Adrenal gland (tissue), 12 donors: ENCODE data around the gene MMP24. TPM values are rescaled to one million over a fixed set of nuclear protein-coding genes. Genes with fewer than 3 reads are reported as not detected.

Experiments
- DNase-seq, 7 donors: peaks; one replicate each; pipeline ENCODE4 v3.0.0-alpha.2; 2019 to 2020
- H3K27ac ChIP-seq, 5 donors: fragments of 200-600 bp; sonication (generic) in 4 of 5; 1 replicate in 3 of 5; 2 replicates in 2 of 5; pipeline versions ENCODE4 v1.5.1 to v1.8.0; 2016 to 2020; ENCODE audit warnings: mild to moderate bottlenecking in 1 of 5
- H3K27me3 ChIP-seq: fragments of 200-600 bp; 2 replicates; pipeline ENCODE4 v1.8.0; 2021
- H3K36me3 ChIP-seq, 2 donors: fragments of 200-600 bp; replicated peaks in 1 of 2; 1 replicate in 1 of 2; 2 replicates in 1 of 2; pipeline versions ENCODE4 v1.5.1 to v1.8.0; 2018 to 2022
- H3K4me1 ChIP-seq, 2 donors: fragments of 200-600 bp; replicated peaks in 1 of 2; 1 replicate in 1 of 2; 2 replicates in 1 of 2; pipeline versions ENCODE4 v1.5.1 to v1.8.0; 2018 to 2021
- H3K4me3 ChIP-seq, 4 donors: fragments of 200-600 bp; sonication (generic) in 3 of 4; one replicate each; pipeline ENCODE4 v1.5.1; 2016 to 2018
- H3K9me3 ChIP-seq, 3 donors: fragments of 200-600 bp; sonication (generic) in 1 of 3; replicated peaks in 1 of 3; 1 replicate in 2 of 3; 2 replicates in 1 of 3; pipeline versions ENCODE4 v1.5.1 to v1.8.0; 2016 to 2021
- POLR2A ChIP-seq, 2 donors: fragments of 450-650 bp; IDR thresholded peaks; one replicate each; pipeline ENCODE4 v1.6.1; 2017; ENCODE audit warnings: antibody characterized with exemption in 2 of 2, mild to moderate bottlenecking in 2 of 2, moderate library complexity in 1 of 2
- WGBS, 4 donors: extraction: QIAGEN DNeasy Blood & Tissue Kit in 2 of 4; methylation state at CpG; one replicate each; pipeline versions ENCODE4 v1.1.5 to v1.1.7; 2013 to 2017; 5-methylcytosine and 5-hydroxymethylcytosine counted together
- intact Hi-C, 2 donors: fragments of 100-400 bp; cut with DNase I; formaldehyde crosslinking; loops; one replicate each; pipeline versions ENCODE4 v1.14.1 to v1.15.0; 2022 to 2023
- polyA plus RNA-seq, 3 donors: library from polyadenylated mRNA; stranded (reverse); fragments of 200-250 nt in 2 of 3; fragments of 350-450 nt in 1 of 3; fragmentation: Illumina TruSeq in 1 of 3; extraction: RNeasy Lipid Tissue Mini Kit (QIAGEN cat#74804) in 1 of 3; gene quantifications; one replicate each; pipeline ENCODE4 v1.2.3, GENCODE V29; 2013 to 2014
- small RNA-seq, 2 donors: library from RNA; depleted of rRNA; stranded (forward); fragments of <200 nt; gene quantifications; one replicate each; pipeline ENCODE3, GENCODE V24; 2016
- total RNA-seq, 9 donors: library from RNA; depleted of rRNA in 4 of 9; stranded (reverse); fragments of >200 nt in 4 of 9; fragments of 120-200 nt in 1 of 9; fragmentation: NEBNext Ultra II Directional in 1 of 9; extraction: Animal tissue kit (Norgen Biotek cat#: 25700) in 1 of 9; gene quantifications; one replicate each; pipeline versions ENCODE4 v1.1.0 to v1.2.4, GENCODE V29; 2013 to 2023
- TF ChIP-seq, protein P1 (sequence below), 6 experiments: fragments of 450-650 bp in 4 of 6; fragments of 200-600 bp in 2 of 6; sonication (generic) in 1 of 6; IDR thresholded peaks; 1 replicate in 5 of 6; 2 replicates in 1 of 6; pipeline versions ENCODE4 v1.5.1 to v1.8.0; 2016 to 2021; ENCODE audit warnings: antibody characterized with exemption in 6 of 6, mild to moderate bottlenecking in 2 of 6, moderate library complexity in 1 of 6
- donor health status: healthy with polysubstance abuse.
- donor health status: Bipolar disorder and iron deficiency.
- donor health status: DM: yes; HTN: yes; CAD: no.
- donor health status: DM: no; HTN: no; CAD: no.
- donor health status: DM: no; HTN: no; CAD: no.
- donor health status: DM: yes; HTN: yes; CAD: no.

MMP24 gene
- total and polyA plus RNA-seq, 12 donors, result 0.09 to 2.3 (median 1.3) TPM

GRCh38 chr20:35325401-35325800 lies 98.9 kb downstream of the MMP24 start:
- TF ChIP-seq, protein P1, sequence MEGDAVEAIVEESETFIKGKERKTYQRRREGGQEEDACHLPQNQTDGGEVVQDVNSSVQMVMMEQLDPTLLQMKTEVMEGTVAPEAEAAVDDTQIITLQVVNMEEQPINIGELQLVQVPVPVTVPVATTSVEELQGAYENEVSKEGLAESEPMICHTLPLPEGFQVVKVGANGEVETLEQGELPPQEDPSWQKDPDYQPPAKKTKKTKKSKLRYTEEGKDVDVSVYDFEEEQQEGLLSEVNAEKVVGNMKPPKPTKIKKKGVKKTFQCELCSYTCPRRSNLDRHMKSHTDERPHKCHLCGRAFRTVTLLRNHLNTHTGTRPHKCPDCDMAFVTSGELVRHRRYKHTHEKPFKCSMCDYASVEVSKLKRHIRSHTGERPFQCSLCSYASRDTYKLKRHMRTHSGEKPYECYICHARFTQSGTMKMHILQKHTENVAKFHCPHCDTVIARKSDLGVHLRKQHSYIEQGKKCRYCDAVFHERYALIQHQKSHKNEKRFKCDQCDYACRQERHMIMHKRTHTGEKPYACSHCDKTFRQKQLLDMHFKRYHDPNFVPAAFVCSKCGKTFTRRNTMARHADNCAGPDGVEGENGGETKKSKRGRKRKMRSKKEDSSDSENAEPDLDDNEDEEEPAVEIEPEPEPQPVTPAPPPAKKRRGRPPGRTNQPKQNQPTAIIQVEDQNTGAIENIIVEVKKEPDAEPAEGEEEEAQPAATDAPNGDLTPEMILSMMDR (IDR thresholded peaks at IDR 0.05), result no peak
- TF ChIP-seq POLR2A (IDR thresholded peaks at IDR 0.05), result no peak
- intact Hi-C loops, result no loop called here
- Histone ChIP-seq H3K4me1 (peaks cover 9 to 29% of the 10 kb centered on the region in 2 donors), H3K4me3 (no peak overlapping the region), H3K27me3 (no peaks in the 10 kb centered on the region), H3K9me3 (no peaks in the 10 kb centered on the region), H3K27ac (peak overlapping the region in 1 of 5 donors; percentile 68), H3K36me3 (no peaks in the 10 kb centered on the region)
- WGBS, 4 donors, result 86 to 93% (median 93%) methylated on average over 6 of the region's 6 CpGs
- DNase-seq, result no peak

DNA sequence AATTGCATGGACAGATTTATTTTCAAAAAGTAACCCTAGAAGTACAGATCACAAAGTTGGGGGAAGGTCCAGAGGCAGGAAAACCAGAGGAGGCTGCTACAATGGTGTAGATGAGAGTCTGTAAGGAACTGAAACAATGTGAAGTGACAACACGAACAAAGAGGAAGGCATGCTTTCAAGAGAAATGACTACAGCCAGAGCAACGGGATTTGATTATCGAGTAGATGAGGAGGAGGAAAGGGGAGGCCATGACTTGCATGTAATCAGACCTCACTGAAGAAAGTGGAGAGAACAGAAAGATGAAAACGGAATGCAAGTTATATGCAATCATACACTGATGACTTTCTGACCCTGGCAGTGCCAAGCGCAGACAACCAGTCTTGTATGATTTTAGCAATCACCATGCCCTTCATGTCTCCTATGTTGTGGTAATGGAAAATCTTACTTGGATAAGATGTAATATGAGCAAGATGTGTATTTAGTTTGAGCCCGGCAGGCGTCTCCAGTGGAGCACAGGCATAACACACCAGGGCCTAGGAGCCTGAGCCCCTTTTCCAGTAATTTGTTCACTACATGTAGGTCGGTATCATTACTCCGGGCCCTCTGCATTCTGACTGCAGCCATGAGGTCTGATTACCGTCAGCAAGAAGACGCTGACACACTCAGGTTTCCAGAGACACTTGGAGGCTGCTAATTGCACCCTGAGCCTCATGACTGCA lies 99.7 kb downstream of the MMP24 start:
- intact Hi-C loops, result no loop called here
- H3K4me1 ChIP-seq, result peaks cover 9 to 29% of the 10 kb centered on the region in 2 donors
- H3K27ac ChIP-seq, result peak overlapping the region in 2 of 5 donors; percentile 68
- WGBS, 4 donors, result 72 to 82% (median 79%) methylated on average over 9 to 11 of the region's 11 CpGs
- peak in 2 of 7 donors; percentile 28 to 67 for DNase-seq
- no peaks in the 10 kb centered on the region for H3K9me3 ChIP-seq
- H3K36me3 ChIP-seq, result no peaks in the 10 kb centered on the region
- TF ChIP-seq, protein P1 (IDR thresholded peaks at IDR 0.05), result no peak
- no peak for TF ChIP-seq POLR2A (IDR thresholded peaks at IDR 0.05)
- H3K4me3 ChIP-seq, result no peak overlapping the region
- H3K27me3 ChIP-seq, result no peaks in the 10 kb centered on the region

Small RNA genes lying within 50 kb of the gene (small RNA-seq; reads per million reads assigned to genes)
- 0 reads per million in 2 donors for gene MT1P3
- gene RNA5SP483, result 0 reads per million in 2 donors

Other genes starting within 250 kb of the MMP24 start
- gene TRPC4AP, start 133.9 kb upstream of the MMP24 start, total RNA-seq, result 10 to 100 TPM; 33.8 to 87.2 (median 80.5) TPM
- gene TRPC4AP, start 133.9 kb upstream of the MMP24 start, polyA plus RNA-seq, result 10 to 100 TPM; 50.2 to 68.5 (median 56.2) TPM
- 10 to 100 TPM; 29.3 to 62.5 (median 38.1) TPM for gene EDEM2, start 79.4 kb upstream of the MMP24 start, total RNA-seq
- 10 to 100 TPM; 16.2 to 39.4 (median 25.0) TPM for gene EDEM2, start 79.4 kb upstream of the MMP24 start, polyA plus RNA-seq
- gene PROCR, start 54.6 kb upstream of the MMP24 start, total RNA-seq, result 10 to 100 TPM in 8 of 9 donors, 1 to 10 TPM in 1; 5.7 to 87.0 (median 28.5) TPM
- gene PROCR, start 54.6 kb upstream of the MMP24 start, polyA plus RNA-seq, result 10 to 100 TPM; 21.4 to 51.7 (median 29.8) TPM
- gene MMP24OS, start 51.4 kb downstream of the MMP24 start, total RNA-seq, result 100 to 1,000 TPM in 2 of 9 donors, 10 to 100 TPM in 7; 24.8 to 141 (median 54.9) TPM
- 100 to 1,000 TPM in 2 of 3 donors, 10 to 100 TPM in 1; 72.3 to 150 (median 144) TPM for gene MMP24OS, start 51.4 kb downstream of the MMP24 start, polyA plus RNA-seq
- 100 to 1,000 TPM in 5 of 9 donors, 10 to 100 TPM in 4; 56.7 to 263 (median 116) TPM for gene EIF6, start 58.1 kb downstream of the MMP24 start, total RNA-seq
- gene EIF6, start 58.1 kb downstream of the MMP24 start, polyA plus RNA-seq, result 100 to 1,000 TPM in 2 of 3 donors, 10 to 100 TPM in 1; 85.4 to 145 (median 112) TPM
- gene FAM83C, start 65.7 kb downstream of the MMP24 start, total RNA-seq, result under 1 TPM in 1 of 9 donors, not detected in 8; 0.11 TPM
- under 1 TPM in 1 of 3 donors, not detected in 2; 0.03 TPM for gene FAM83C, start 65.7 kb downstream of the MMP24 start, polyA plus RNA-seq
- gene UQCC1, start 185.3 kb downstream of the MMP24 start, total RNA-seq, result 100 to 1,000 TPM in 1 of 9 donors, 10 to 100 TPM in 8; 37.2 to 100 (median 83.4) TPM
- gene UQCC1, start 185.3 kb downstream of the MMP24 start, polyA plus RNA-seq, result 10 to 100 TPM; 31.0 to 60.1 (median 35.3) TPM
- gene GDF5, start 211.5 kb downstream of the MMP24 start, total RNA-seq, result under 1 TPM in 4 of 9 donors, not detected in 5; 0.16 to 0.28 (median 0.21) TPM
- under 1 TPM in 2 of 3 donors, not detected in 1; 0.13 to 0.16 TPM for gene GDF5, start 211.5 kb downstream of the MMP24 start, polyA plus RNA-seq
- 10 to 100 TPM; 14.1 to 36.9 (median 26.4) TPM for gene CEP250, start 228.9 kb downstream of the MMP24 start, total RNA-seq
- gene CEP250, start 228.9 kb downstream of the MMP24 start, polyA plus RNA-seq, result 10 to 100 TPM; 12.6 to 49.8 (median 15.2) TPM